HG02981 (cell line): Measurements from ENCODE around the gene ARHGAP22.

Experiments
- ATAC-seq: cut with Tn5 transposase; IDR thresholded peaks from one replicate; pipeline ENCODE4 v1.9.1; 2021; ENCODE audit warnings: mild to moderate bottlenecking, moderate library complexity; ENCODE audit not compliant: unreplicated experiment

ARHGAP22 gene

DNA sequence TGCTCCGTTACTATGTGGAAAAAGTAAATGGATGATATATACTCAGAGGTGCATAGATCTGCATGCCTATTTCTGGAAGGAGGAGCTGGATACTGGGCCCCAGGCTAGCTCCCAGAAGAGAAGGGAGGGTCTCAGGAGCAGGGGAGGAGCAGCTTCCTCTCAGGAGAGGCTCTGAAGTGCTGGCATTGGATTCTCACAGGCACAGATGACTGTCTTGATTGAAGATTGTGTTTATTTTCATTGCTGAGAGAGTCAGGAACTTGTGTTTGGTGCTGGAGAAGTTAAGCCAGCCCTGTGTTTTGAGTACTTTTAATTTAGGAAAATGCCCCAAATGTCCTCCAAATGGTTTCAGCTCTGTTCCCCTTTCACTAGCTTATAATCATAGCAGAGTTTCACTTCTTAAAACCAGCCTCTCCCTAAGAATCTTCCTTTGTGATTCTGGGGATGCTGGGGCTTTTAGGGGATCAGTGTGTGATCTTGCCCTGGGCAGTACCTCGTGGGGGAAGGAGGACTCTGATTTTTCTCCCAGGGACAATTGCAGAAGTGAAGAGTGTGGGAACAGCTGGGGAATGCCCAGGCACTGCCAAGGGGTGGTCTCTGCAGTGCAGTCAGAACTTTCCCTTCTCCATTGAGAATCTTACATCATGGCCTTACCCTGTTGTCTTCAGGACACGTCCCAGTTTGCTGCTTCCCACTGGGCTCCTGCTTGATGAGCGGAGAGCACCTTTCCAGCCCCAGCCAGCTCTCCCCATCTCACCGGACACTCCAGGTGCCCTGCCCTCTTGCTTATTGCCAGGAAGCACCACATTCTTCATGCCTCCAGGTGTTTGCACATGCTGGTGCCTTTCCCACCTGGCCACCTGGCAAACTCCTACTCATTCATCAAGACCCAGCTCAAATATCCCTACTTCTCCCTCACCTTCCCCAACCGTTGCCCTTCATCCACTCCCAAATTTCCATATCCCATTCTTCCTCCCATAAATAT, 102.8 kb downstream of the ARHGAP22 start:
- no peak for ATAC-seq

DNA sequence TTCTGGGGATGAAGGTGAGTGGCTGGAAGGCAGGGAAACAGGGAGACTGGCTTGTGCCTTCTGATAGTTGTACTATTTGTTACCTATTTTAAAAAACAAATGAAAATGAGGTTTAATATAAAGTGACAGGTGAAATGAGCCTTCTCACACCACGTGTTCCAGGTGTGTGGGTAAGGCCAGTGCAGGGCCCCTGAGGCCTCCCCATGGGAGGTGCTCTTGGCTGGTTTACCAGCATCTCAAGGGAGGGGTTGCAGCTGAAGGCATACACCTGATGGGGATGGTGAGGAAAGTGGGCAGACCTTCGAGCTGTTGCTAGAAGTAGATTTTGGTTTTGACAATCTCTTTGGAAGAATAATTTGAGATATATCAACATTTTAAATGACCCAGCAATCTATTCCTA, 103.6 kb downstream of the ARHGAP22 start:
- ATAC-seq, result no peak

DNA sequence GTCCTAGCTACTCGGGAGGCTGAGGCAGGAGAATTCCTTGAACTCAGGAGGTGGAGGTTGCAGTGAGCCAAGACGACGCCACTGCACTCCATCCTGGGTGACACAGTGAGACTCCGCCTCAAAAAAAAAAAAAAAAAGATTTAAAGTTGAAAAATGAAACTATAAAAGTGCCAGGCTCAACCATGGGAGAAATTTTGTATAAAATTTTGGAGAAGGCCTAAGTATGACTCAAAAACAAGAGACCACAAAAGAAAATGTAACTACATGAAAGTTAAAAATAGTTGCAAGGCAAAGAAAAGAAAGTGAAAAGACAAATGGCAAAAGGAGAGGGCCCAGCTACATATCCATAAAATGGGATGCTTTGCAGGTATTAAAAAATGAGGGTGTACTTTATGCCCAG, 104.1 kb downstream of the ARHGAP22 start:
- no peak for ATAC-seq

DNA sequence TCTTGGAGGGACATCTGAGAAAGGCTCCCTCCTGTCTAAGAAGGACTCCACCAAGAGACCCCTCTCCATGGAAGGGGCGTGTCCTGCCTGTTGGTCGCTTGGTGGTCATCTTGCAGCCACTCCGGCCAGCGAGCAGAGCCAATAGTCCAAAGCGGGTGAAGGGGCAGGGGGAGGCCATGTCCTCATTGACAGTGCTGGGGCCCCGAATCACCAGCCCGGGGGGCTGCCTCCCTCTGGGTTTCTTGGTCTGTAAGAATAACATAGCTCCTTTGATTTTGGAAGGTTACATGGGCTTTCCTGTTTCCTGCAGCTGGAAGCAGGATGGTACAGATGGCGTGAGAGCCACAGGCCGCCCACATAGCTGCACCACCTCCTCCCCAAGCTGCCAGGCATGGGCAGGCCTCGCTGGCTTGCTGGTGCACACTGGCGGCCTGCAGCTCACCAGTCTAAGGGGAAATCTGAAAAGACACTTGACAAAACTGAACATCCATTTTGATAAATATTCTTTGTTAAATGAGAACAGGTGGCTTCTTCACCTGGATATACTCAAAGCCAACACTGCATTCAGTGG, 105.8 kb downstream of the ARHGAP22 start:
- ATAC-seq, result no peak

DNA sequence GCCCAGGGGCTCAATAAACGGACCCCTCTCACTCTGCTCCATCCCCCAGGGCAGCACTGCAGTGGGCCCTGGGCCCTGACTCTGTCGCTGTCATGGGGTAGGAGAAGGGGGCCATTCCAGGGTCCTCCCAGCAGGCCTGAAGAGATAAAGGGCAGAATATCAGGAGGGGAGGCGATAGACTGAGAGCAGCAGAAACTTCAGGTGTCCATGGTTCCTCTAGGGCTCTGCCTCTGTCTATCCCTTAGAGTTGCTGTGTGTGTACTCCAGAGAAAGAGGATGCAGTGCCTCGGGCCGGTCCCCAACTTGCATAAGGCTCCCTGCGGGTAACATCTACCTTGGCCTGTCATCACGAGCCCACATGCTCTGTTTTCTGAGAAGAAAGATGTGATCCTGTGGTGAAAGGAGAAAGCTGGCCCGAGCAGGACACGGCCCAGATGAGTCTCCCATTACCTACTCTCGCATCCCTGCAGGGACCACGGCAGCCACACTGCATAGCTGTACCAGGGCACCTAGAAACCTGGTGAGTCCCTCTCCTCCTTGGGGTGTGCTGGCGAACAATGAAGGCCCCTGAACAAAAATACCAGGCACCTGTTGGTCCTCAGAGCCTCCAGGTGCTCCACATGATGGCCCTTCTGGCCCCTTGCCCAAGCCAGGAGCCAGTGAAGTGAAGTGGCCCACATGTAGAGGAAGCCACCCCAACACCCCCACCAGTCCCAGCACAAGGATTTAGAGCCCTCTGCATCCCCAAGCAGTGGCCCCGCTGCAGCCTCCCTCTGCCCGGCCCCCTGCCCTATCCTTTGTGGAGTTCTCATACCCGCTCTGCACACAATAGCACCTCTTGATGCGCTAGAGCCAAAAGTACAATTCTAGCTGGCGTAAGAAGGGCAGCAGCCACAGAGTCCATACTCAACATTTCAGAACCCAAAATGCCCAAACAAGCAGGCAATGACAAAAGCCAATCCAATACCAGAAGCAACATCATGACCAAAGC, 106.8 kb downstream of the ARHGAP22 start:
- no peak for ATAC-seq

DNA sequence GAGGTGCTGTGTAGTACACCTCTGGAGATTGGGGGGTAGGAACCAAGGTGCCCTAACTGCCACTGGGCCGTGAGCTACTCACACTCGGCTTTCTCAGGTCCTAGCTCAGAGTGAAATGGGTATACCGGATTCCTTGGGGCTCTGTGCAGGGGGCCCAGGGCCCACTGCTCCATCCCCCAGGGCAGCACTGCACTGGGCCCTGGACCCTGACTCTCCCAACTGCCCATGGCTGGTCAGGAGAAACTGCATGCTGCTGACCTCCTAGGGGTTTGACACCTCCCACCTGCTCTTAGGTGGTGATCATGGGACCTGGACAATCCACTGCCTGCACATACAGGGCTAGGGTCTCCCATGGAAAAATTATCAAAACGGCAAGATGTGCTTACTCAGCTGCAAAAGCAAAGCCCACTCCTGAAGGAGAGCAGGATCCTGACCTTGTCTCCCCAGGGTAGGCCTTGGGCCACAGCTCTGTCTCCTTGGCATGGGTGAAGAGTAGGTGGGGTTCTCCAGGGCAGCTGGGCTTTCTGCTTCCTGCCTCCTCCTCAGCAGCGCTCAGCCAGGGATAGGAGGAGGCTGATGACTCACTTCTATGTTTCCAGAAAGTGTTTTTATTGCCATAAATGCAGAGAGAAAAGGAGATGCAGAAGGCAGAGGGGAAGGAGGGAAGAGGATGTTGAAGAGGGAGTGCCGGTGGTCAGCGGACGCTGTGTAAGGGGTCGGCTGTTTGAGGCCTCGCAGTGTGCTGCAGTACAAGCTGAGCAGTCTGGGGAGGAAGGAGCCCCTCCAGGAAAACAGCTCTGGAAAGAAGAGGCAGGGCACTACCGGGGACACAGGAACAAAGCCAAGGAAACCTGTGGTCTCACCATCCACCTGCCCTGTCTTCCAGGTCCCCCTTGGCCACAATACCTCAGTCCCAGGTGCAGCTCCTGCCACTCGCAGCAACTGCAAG, 107.8 kb downstream of the ARHGAP22 start:
- no peak for ATAC-seq

DNA sequence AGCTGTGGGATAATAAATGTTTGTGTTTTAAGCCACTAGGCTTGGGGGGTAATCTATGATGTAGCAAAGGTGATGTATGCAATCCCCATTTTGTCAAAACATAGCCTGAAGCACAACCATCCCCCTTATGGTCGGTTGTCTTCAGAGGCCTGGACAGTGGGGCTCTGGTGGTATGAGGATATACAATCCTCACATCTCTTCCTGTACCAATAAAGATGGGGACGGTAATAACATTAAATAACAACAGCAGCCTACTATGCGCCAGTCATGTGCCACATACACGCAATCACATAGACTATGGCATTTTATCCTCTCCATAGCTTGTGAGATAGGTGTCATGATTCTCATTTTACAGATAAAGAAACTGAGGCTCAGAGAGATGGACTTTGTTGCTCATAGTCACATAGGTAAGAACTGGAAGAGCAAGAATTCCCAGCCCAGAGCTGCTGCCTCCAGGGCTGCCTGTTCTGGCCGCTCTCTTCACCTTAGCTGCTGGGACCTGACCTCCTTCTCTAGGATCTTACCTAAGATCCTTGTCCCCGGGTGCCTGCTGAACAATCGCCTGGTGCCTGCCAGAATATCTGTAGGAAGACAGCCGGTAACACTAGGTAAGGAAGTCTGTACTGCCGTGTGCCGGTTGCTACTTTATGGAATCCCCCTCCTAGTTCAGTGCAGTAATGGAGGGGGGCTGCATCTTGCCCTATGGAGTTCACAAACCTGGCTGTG, 108.6 kb downstream of the ARHGAP22 start:
- no peak for ATAC-seq

DNA sequence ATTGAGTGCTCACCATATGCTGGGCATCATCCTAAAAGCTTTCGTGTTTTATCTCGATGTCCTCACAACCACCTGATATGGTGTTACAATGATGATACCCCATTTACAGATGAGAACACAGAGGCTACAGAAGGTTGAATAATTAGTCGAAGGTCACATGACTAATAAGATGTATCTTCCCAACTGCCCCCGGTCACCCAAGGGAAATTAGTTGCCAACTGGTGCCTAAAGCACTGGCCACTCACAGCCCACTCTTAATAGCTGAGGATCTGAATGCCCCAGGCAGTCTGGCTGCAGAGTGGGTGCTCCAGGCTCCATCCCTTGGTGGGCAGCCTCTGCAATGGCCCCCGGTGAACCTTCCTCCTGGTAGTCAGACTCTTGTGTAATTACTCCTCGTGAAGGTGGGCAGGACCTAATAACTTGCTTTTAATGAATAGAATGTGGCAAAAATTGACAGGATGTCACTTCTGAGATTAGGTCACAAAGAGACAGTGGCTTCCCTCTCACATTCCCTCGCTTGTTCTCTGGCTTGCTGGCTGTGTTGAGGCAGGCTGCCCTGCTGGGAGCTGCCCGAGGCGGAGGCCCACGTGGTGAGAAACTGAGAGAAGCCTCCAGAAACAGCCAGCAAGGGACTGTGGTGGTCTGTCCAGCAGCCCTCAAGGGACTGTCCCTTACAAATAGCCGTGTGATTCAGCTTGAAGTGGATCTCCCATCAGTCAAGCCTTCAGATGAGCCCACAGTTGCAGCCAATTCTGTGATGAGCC, 109.4 kb downstream of the ARHGAP22 start:
- ATAC-seq, result no peak

DNA sequence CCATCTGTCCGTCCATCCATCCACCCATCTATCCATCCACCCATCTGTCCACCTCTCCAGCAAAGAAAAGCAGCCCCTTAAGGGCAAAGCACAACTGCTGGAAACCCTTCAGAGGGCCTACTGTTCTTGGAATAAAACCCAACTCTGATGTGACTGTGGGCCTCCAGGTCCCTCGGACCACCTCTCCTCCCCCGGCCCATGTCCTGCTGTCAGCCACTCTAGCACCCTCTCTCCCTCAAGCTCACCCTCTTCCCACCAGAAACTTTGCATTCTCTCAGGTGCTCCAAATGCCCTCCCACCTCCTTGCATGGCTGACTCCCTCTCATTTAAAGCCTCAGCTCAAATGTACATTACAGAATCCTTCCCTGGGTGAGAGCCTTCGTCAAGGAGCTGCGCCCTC, 110.3 kb downstream of the ARHGAP22 start:
- no peak for ATAC-seq

DNA sequence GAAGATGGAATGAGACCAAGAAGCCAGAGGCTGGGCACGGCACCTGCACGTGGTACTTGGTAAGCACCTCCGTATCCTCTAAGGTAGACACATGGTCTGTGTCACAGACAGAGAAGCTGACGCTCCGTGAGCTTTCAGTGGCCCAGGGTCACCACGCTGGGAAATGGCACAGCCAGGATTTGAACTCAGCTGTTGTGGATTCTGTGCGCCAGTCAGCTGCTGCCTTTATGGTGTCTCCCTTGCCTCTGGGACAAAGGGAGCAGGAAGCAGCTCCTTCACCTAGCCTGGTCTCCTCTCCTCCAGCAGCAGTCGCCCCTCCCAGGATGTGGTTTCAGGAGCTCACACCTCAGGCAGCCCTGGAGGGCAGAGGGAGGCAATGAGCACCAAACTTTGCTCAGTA, 110.8 kb downstream of the ARHGAP22 start:
- ATAC-seq, result no peak

DNA sequence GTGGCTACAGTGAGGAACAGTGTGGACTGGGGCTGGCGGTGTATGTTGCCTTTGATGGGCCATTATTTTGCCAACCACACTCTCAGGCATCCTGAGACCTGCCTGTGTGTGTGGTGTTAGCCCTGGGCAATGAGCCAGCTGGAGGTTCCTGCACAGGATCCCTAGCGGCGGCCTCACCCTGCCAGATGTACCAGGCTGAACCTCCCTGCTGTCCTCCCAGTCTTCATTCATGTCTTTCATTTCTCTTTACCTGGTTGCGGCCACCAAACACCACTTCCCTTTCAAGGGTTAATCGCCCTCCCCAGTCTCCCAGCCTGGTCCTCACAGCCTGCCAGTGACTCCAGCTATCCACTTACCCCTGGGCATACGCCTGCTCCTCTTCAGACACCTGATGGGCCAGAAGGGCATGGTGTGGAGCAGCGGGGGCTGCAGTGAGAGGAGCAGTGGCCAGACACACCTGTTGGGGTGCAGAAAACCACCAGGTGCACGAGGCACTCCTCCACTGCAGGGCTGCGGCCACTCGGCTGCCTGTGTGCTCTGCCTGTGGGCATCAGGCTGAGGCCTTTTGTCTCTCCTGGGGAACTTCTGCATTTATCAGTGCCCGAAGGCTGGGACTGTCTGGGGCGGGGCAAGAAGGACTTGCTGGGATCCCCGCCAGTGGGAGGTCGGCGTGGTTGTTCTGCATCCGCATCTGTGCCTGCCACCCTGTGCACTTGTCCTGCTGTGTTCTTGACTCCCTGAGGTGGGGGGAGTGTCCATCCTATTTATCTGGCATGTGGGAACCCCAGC, 111.6 kb downstream of the ARHGAP22 start:
- ATAC-seq, result peak; percentile 56

DNA sequence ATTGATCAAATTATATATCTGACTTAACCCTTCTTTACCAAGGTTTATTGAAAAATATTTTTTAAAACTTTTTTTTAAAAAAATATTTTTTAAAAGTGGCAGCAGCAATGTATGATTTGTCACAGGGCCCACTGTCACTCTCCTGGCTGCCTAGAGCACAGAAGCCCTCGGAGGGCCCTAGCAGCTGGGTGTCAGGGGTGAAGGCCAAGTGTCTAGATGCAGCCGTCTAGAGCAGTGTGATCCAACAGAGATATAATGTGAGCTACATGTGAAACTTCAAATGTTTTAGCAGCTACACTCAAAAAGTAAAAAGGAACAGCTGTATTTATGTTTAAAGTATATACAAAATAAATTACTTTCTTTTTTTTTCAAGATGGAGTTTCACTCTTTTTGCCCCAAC, 112.7 kb downstream of the ARHGAP22 start:
- no peak for ATAC-seq

DNA sequence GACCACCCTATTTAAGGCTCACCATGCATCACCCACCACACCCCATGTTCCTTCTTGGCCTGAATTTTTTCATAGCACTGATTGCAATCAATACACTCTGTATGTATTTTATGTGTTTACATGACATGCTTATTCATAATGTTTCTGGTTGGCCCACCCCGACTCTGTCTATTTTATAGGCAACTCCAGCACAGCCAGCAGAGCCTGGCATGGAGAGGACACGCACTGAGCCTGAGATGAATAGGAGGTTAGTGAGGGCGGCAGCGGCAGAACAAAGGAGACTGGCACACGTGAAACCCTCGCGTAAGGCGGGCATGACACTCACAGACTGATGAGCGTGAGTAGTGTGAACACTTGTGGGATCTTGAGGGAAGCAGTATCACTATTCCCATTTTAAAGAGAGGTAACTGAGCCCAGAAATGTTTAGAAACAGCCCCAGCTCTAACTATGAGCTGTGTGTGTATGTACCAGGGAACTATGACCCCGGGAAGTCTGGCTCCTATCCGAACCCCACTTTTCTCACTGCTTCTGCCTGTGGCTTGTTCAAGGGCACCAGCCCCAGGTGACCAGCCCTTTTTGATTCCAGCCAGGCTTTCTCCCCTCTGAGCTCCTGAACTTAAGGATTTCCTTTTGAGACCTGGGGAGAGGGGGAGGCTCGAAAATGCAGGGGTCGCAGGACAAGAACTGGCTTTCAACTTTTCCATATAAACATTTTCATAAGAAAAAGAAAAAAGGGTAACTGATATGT, 113.3 kb downstream of the ARHGAP22 start:
- no peak for ATAC-seq

DNA sequence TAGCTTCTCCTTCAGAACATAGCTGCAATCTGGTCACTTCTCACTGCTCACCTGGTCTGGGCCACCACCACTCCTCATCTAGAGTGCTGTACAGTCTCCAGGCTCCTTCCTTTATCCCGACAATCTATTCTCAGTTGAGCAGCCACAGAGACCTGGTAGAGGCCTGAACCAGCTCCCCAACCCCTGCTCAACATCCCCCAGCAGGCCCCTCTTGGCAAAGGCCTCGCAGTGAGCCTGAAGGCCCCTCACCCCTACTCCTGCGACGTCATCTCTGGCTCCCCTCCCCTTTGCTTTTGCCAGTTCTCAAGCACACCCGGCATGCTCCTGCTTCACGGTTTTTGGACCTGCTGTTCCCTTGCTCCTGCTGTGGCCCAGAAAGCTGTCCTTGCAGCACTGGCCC, 113.9 kb downstream of the ARHGAP22 start:
- ATAC-seq, result no peak

DNA sequence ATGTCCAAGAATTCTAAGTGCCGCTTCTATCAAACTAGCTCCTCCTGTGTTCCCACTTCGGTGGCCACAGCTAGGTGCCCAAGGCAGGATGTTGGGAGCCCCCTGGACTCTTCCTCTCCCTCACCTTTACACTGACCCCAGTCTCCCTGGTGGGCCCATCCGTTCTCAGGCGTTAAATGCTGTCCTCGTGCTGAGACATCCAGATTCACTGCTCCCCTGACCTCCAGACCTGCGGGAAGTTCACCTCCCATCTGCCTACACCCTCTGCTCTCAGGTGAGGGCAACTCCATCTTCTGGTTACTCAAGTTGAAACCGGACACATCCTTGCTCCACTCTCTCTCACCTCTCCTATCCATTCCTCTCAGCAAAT, 114.3 kb downstream of the ARHGAP22 start:
- no peak for ATAC-seq

DNA sequence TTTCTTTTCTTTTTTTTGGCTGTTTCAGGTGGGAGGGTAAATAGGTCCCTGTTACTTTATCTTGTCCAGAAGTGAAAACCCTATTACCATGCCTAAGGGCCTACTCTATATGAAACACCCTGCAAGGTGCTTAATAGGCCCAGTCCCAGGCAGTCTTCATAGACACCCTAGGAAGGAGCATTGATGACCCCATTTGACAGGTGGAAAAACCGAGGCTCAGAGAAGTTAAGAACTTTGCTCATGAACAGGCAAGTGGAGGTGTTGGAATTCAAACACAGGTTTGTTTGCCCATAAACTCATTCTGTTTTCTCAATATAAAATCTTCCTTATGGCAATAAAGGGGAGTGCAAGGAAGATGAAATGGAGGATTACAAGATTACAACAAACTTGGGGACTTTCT, 115.8 kb downstream of the ARHGAP22 start:
- no peak for ATAC-seq

DNA sequence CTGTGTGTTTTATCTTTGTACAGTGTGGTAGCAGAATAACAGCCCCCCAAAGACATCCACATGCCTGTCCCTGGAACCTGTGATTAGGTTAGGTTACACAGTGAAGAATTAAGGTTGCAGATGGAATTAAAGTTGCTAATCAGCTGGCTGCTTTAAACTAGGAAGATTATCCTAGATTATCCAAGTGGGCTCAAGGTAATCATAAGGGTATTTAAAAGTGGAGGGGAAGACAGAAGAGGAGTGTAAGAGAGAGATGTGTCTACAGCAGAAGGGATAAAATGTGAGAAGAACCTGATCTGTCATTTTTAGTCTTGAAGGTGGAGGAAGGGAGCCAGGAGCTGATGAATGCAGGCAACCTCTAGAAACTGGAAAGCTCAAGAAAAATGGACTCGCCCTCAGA, 117.6 kb downstream of the ARHGAP22 start:
- ATAC-seq, result no peak
